Neuronal stem cell (in vitro differentiated cells): ENCODE results near the gene PPL.

ENCODE experiments used
- DNase-seq: peaks from one replicate; pipeline ENCODE4 v3.0.0-alpha.2; 2013; ENCODE audit warnings: low spot score
- H2AFZ ChIP-seq: one replicate; pipeline ENCODE4 v1.6.1; 2013; ENCODE audit warnings: mild to moderate bottlenecking, low read length, inconsistent platforms
- H2AK5ac ChIP-seq: 2 replicates; pipeline ENCODE4 v1.6.1; 2013; ENCODE audit warnings: low read depth, mild to moderate bottlenecking, inconsistent platforms, low read length, moderate library complexity, mixed read lengths
- H2BK120ac ChIP-seq: 2 replicates; pipeline ENCODE4 v1.6.1; 2013; ENCODE audit warnings: low read depth, mild to moderate bottlenecking, inconsistent platforms, low read length, moderate library complexity, mixed read lengths
- H2BK12ac ChIP-seq: one replicate; pipeline ENCODE4 v1.6.1; 2013; ENCODE audit warnings: low read length, inconsistent platforms
- H2BK15ac ChIP-seq: 2 replicates; pipeline ENCODE4 v1.6.1; 2013; ENCODE audit warnings: mild to moderate bottlenecking, low read length, inconsistent platforms, mixed read lengths
- H2BK5ac ChIP-seq: one replicate; pipeline ENCODE4 v1.6.1; 2013; ENCODE audit warnings: inconsistent platforms, mild to moderate bottlenecking, low read length, moderate library complexity
- H3K14ac ChIP-seq: one replicate; pipeline ENCODE4 v1.6.1; 2013; ENCODE audit warnings: low read length, inconsistent platforms
- H3K18ac ChIP-seq: 2 replicates; pipeline ENCODE4 v1.6.1; 2013; ENCODE audit warnings: low read length, inconsistent platforms
- H3K23ac ChIP-seq: 2 replicates; pipeline ENCODE4 v1.6.1; 2013; ENCODE audit warnings: low read depth, mild to moderate bottlenecking, mixed read lengths, low read length, inconsistent platforms; ENCODE audit not compliant: poor library complexity
- H3K27ac ChIP-seq: replicated peaks from 3 replicates; pipeline ENCODE4 v1.5.1; 2013; ENCODE audit warnings: low read length, inconsistent platforms
- H3K27me3 ChIP-seq, 3 experiments: 2 replicates each; pipeline ENCODE4 v1.6.1; 2013; ENCODE audit warnings: low read length in 3 of 3, mild to moderate bottlenecking in 2 of 3, inconsistent platforms in 1 of 3, low read depth in 1 of 3, mixed read lengths in 1 of 3, moderate library complexity in 1 of 3; ENCODE audit not compliant: control insufficient read depth in 3 of 3, insufficient read depth in 3 of 3
- H3K36me3 ChIP-seq, 2 donors: replicated peaks in 1 of 2; 2 replicates each; pipeline ENCODE4 v1.6.1; 2013; ENCODE audit warnings: low read length in 2 of 2; ENCODE audit not compliant: control insufficient read depth in 2 of 2, insufficient read depth in 2 of 2
- H3K4ac ChIP-seq: 2 replicates; pipeline ENCODE4 v1.6.1; 2013; ENCODE audit warnings: inconsistent platforms, mild to moderate bottlenecking, low read length, moderate library complexity
- H3K4me1 ChIP-seq, 2 donors: 1 replicate in 1 of 2; 2 replicates in 1 of 2; pipeline ENCODE4 v1.6.1; 2013; ENCODE audit warnings: low read length in 2 of 2, low read depth in 1 of 2; ENCODE audit not compliant: control insufficient read depth in 2 of 2, insufficient read depth in 1 of 2
- H3K4me2 ChIP-seq: one replicate; pipeline ENCODE4 v1.6.1; 2013; ENCODE audit warnings: mild to moderate bottlenecking, low read length, inconsistent platforms; ENCODE audit not compliant: insufficient read depth, poor library complexity, severe bottlenecking
- H3K4me3 ChIP-seq, 2 donors: 2 replicates each; pipeline ENCODE4 v1.5.1; 2013; ENCODE audit warnings: low read length in 2 of 2, mild to moderate bottlenecking in 2 of 2, inconsistent platforms in 1 of 2, moderate library complexity in 1 of 2
- H3K79me1 ChIP-seq: one replicate; pipeline ENCODE4 v1.6.1; 2013; ENCODE audit warnings: low read depth, mild to moderate bottlenecking, inconsistent platforms, low read length, moderate library complexity
- H3K9ac ChIP-seq: one replicate; pipeline ENCODE4 v1.6.1; 2013; ENCODE audit warnings: mild to moderate bottlenecking, low read depth, low read length, inconsistent platforms; ENCODE audit not compliant: poor library complexity
- H3K9me3 ChIP-seq, 2 donors: replicated peaks in 1 of 2; 2 replicates each; pipeline versions ENCODE3 to v1.6.1; 2013; ENCODE audit warnings: low read length in 2 of 2, mild to moderate bottlenecking in 2 of 2, inconsistent platforms in 1 of 2, low read depth in 1 of 2, mixed read lengths in 1 of 2, moderate library complexity in 1 of 2; ENCODE audit not compliant: control insufficient read depth in 2 of 2, insufficient read depth in 1 of 2
- H4K8ac ChIP-seq: one replicate; pipeline ENCODE4 v1.6.1; 2013; ENCODE audit warnings: low read depth, mild to moderate bottlenecking, inconsistent platforms, low read length, moderate library complexity
- H4K91ac ChIP-seq: one replicate; pipeline ENCODE4 v1.6.1; 2013; ENCODE audit warnings: low read length, low read depth, mild to moderate bottlenecking, inconsistent platforms; ENCODE audit not compliant: poor library complexity
- WGBS, 2 donors: extraction: QIAGEN DNeasy Blood & Tissue Kit; methylation state at CpG; one replicate each; pipeline ENCODE4 v1.1.7; 2013; ENCODE audit warnings: missing lambda C conversion rate in 2 of 2, mixed read lengths in 1 of 2; ENCODE audit not compliant: insufficient read length in 2 of 2, insufficient replicate concordance in 1 of 2; ENCODE audit errors: extremely low coverage in 2 of 2; 5-methylcytosine and 5-hydroxymethylcytosine counted together

Gene PPL

GRCh38 chr16:4891097-4891885 is 45.7 kb downstream of the PPL start:
- Histone ChIP-seq H3K36me3 (peaks cover 9 to 12% of the 10 kb centered on the region in 2 donors), H4K91ac (no peak overlapping the region), H2AK5ac (peak overlapping the region; percentile 52), H3K79me1 (peaks cover 2% of the 10 kb centered on the region), H2BK12ac (no peak overlapping the region), H3K4me1 (no peaks in the 10 kb centered on the region), H3K14ac (no peak overlapping the region), H3K9ac (peak overlapping the region; percentile 21), H4K8ac (no peak overlapping the region), H3K18ac (no peak overlapping the region), H3K23ac (peak overlapping the region; percentile 31), H3K4me2 (no peak overlapping the region), H3K4ac (no peak overlapping the region), H2BK120ac (no peak overlapping the region), H2AFZ (no peak overlapping the region), H3K27me3 (no peaks in the 10 kb centered on the region), H2BK15ac (no peak overlapping the region), H2BK5ac (peak overlapping the region; percentile 39), H3K27ac (no peak overlapping the region), H3K4me3 (no peak overlapping the region), H3K9me3 (no peaks in the 10 kb centered on the region)
- DNase-seq = no peak
- WGBS, 2 donors = no CpG with 5 or more reads among the region's 16 CpGs

- Histone ChIP-seq H3K27ac (no peak overlapping the region), H3K9ac (peak overlapping the region; percentile 70), H3K9me3 (no peaks in the 10 kb centered on the region), H3K4me3 (no peak overlapping the region), H3K4me1 (no peaks in the 10 kb centered on the region), H3K4ac (peak overlapping the region; percentile 53), H3K14ac (no peak overlapping the region), H3K18ac (no peak overlapping the region), H3K79me1 (peaks cover 2% of the 10 kb centered on the region), H2BK120ac (no peak overlapping the region), H2AK5ac (no peak overlapping the region), H2AFZ (no peak overlapping the region), H3K4me2 (no peak overlapping the region), H2BK12ac (no peak overlapping the region), H4K8ac (no peak overlapping the region), H3K23ac (peak overlapping the region; percentile 31), H3K36me3 (peaks cover 12 to 18% of the 10 kb centered on the region in 2 donors), H3K27me3 (no peaks in the 10 kb centered on the region), H4K91ac (no peak overlapping the region), H2BK5ac (peak overlapping the region; percentile 39), H2BK15ac (no peak overlapping the region)
- no peak for DNase-seq
- no CpG with 5 or more reads among the region's 16 CpGs for WGBS, 2 donors
Measured at GRCh38 chr16:4890686-4891085, 46.3 kb downstream of the PPL start.

GRCh38 chr16:4890026-4890425 is 46.9 kb downstream of the PPL start:
- Histone ChIP-seq H3K27ac (no peak overlapping the region), H3K9ac (peak overlapping the region; percentile 38), H3K4me3 (no peak overlapping the region), H3K14ac (no peak overlapping the region), H2AFZ (no peak overlapping the region), H3K79me1 (peaks cover 2% of the 10 kb centered on the region), H2AK5ac (no peak overlapping the region), H2BK12ac (no peak overlapping the region), H3K18ac (no peak overlapping the region), H4K8ac (no peak overlapping the region), H3K9me3 (no peaks in the 10 kb centered on the region), H3K4me1 (no peaks in the 10 kb centered on the region), H3K4me2 (no peak overlapping the region), H3K4ac (no peak overlapping the region), H3K36me3 (peaks cover 18 to 24% of the 10 kb centered on the region in 2 donors), H2BK15ac (no peak overlapping the region), H3K23ac (no peak overlapping the region), H2BK5ac (no peak overlapping the region), H3K27me3 (no peaks in the 10 kb centered on the region), H2BK120ac (no peak overlapping the region), H4K91ac (no peak overlapping the region)
- WGBS, 2 donors = no CpG with 5 or more reads among the region's 11 CpGs
- no peak for DNase-seq

GRCh38 chr16:4888428-4889135 is 48.4 kb downstream of the PPL start:
- H3K23ac ChIP-seq = no peak overlapping the region
- H3K4me1 ChIP-seq = no peaks in the 10 kb centered on the region
- no peak overlapping the region for H3K9ac ChIP-seq
- no peak overlapping the region for H2AK5ac ChIP-seq
- WGBS, 2 donors = no CpG with 5 or more reads among the region's 9 CpGs
- no peak for DNase-seq
- H2BK5ac ChIP-seq = no peak overlapping the region
- H3K79me1 ChIP-seq = peaks cover 3% of the 10 kb centered on the region
- H3K4me3 ChIP-seq = no peak overlapping the region
- no peak overlapping the region for H2BK120ac ChIP-seq
- H3K27ac ChIP-seq = no peak overlapping the region
- no peaks in the 10 kb centered on the region for H3K9me3 ChIP-seq
- H4K91ac ChIP-seq = no peak overlapping the region
- H3K36me3 ChIP-seq = peaks cover 32 to 39% of the 10 kb centered on the region in 2 donors
- H4K8ac ChIP-seq = no peak overlapping the region
- H2BK15ac ChIP-seq = no peak overlapping the region
- H3K4me2 ChIP-seq = no peak overlapping the region
- no peak overlapping the region for H2AFZ ChIP-seq
- no peak overlapping the region for H3K14ac ChIP-seq
- H3K27me3 ChIP-seq = no peaks in the 10 kb centered on the region
- no peak overlapping the region for H3K18ac ChIP-seq
- H3K4ac ChIP-seq = no peak overlapping the region
- no peak overlapping the region for H2BK12ac ChIP-seq
